B cell (primary cell): ENCODE data around the gene TLE6.

Experiments
- EZH2 ChIP-seq: IDR thresholded peaks from 2 replicates; pipeline ENCODE4 v1.6.1; 2012; ENCODE audit warnings: borderline replicate concordance, low read depth, mild to moderate bottlenecking, moderate library complexity, low read length; ENCODE audit not compliant: insufficient read depth, poor library complexity, severe bottlenecking
- TF ChIP-seq, protein P1 (sequence below): fragments of 200-600 bp; IDR thresholded peaks from one replicate; pipeline ENCODE4 v1.8.0; 2022; ENCODE audit warnings: antibody characterized with exemption, mild to moderate bottlenecking

DNA sequence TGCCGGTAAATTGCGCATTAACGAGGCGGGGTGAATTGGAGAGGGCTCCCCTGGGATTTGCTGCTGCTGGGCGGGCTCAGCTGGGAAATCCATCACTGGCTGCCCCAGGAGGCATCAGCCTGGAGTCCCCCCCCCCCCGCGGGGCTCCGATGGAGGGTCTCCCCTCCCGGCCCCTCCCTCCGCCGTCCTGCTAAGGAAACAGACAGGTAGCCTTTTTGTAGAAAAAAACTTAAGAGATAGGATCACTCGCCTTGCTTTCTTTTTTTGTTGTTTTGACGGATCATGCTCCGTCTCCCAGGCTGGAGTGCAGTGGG is 6.8 kb downstream of the TLE6 start:
- TF ChIP-seq, protein P1, sequence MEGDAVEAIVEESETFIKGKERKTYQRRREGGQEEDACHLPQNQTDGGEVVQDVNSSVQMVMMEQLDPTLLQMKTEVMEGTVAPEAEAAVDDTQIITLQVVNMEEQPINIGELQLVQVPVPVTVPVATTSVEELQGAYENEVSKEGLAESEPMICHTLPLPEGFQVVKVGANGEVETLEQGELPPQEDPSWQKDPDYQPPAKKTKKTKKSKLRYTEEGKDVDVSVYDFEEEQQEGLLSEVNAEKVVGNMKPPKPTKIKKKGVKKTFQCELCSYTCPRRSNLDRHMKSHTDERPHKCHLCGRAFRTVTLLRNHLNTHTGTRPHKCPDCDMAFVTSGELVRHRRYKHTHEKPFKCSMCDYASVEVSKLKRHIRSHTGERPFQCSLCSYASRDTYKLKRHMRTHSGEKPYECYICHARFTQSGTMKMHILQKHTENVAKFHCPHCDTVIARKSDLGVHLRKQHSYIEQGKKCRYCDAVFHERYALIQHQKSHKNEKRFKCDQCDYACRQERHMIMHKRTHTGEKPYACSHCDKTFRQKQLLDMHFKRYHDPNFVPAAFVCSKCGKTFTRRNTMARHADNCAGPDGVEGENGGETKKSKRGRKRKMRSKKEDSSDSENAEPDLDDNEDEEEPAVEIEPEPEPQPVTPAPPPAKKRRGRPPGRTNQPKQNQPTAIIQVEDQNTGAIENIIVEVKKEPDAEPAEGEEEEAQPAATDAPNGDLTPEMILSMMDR: no peak
- TF ChIP-seq EZH2: no peak
